Calu3 (cell line): ENCODE data around the gene PFN2. TPM values are rescaled to one million over a fixed set of nuclear protein-coding genes. Genes with fewer than 3 reads are reported as not detected.

Experiments
- BruUV-seq: library from RNA; stranded (reverse); fragments of 400-500 nt; replicated peaks from 2 replicates; lab custom pipeline; 2021; lab: Mats Ljungman, UMichigan
- CTCF ChIA-PET: fragments of 300-600 bp; sonication (Branson Sonifier 250); formaldehyde crosslinking; loops from one replicate; lab custom pipeline; 2022; ENCODE audit warnings: antibody characterized with exemption; lab: Charles Lee
- DNase-seq: peaks from one replicate; pipeline ENCODE4 v3.0.0; 2022
- H3K27ac Mint-ChIP-seq: one replicate; pipeline ENCODE4 v1.8.0; 2022; ENCODE audit warnings: mixed read lengths; ENCODE audit not compliant: unreplicated experiment
- H3K27me3 Mint-ChIP-seq: one replicate; pipeline ENCODE4 v1.8.0; 2022; ENCODE audit warnings: mixed read lengths; ENCODE audit not compliant: unreplicated experiment
- H3K36me3 Mint-ChIP-seq: one replicate; pipeline ENCODE4 v1.8.0; 2022; ENCODE audit warnings: mild to moderate bottlenecking, moderate library complexity, mixed read lengths; ENCODE audit not compliant: insufficient read depth, unreplicated experiment
- H3K4me1 Mint-ChIP-seq: one replicate; pipeline ENCODE4 v1.8.0; 2022; ENCODE audit warnings: mild to moderate bottlenecking, low read depth, mixed read lengths; ENCODE audit not compliant: unreplicated experiment
- H3K4me3 Mint-ChIP-seq: one replicate; pipeline ENCODE4 v1.8.0; 2022; ENCODE audit warnings: mild to moderate bottlenecking, low read depth, moderate library complexity, mixed read lengths; ENCODE audit not compliant: unreplicated experiment
- H3K9me3 Mint-ChIP-seq: one replicate; pipeline ENCODE4 v1.8.0; 2022; ENCODE audit warnings: low read depth, mixed read lengths; ENCODE audit not compliant: unreplicated experiment
- intact Hi-C: fragments of 100-400 bp; cut with micrococcal nuclease; formaldehyde crosslinking; loops from one replicate; pipeline ENCODE4 v1.10.0; 2022; ENCODE audit not compliant: unreplicated experiment
- total RNA-seq: library from RNA; stranded (reverse); gene quantifications from 2 replicates; pipeline ENCODE4 v1.2.3, GENCODE V29; 2022
- TF ChIP-seq, protein P1 (sequence below): fragments of 200-600 bp; IDR thresholded peaks from one replicate; pipeline ENCODE4 v1.8.0; 2022; ENCODE audit warnings: antibody characterized with exemption; ENCODE audit not compliant: unreplicated experiment

Gene PFN2
- total RNA-seq, 1 experiment from 2014 or later, result 225 TPM

- Mint-ChIP-seq H3K36me3 (peaks cover 10% of the 10 kb centered on the region), H3K4me1 (no peaks in the 10 kb centered on the region), H3K9me3 (no peaks in the 10 kb centered on the region), H3K4me3 (no peak overlapping the region), H3K27ac (no peak overlapping the region), H3K27me3 (no peaks in the 10 kb centered on the region)
- CTCF ChIA-PET, result interaction anchor here (0.6 to 1.2 kb wide), 2 partner anchors 13 to 40 kb away, joined by 3 to 4 read pairs; no protein-coding TSS in a partner anchor
- no TSS peak for BruUV-seq
- TF ChIP-seq, protein P1, sequence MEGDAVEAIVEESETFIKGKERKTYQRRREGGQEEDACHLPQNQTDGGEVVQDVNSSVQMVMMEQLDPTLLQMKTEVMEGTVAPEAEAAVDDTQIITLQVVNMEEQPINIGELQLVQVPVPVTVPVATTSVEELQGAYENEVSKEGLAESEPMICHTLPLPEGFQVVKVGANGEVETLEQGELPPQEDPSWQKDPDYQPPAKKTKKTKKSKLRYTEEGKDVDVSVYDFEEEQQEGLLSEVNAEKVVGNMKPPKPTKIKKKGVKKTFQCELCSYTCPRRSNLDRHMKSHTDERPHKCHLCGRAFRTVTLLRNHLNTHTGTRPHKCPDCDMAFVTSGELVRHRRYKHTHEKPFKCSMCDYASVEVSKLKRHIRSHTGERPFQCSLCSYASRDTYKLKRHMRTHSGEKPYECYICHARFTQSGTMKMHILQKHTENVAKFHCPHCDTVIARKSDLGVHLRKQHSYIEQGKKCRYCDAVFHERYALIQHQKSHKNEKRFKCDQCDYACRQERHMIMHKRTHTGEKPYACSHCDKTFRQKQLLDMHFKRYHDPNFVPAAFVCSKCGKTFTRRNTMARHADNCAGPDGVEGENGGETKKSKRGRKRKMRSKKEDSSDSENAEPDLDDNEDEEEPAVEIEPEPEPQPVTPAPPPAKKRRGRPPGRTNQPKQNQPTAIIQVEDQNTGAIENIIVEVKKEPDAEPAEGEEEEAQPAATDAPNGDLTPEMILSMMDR, result no peak
- DNase-seq, result no peak
- intact Hi-C loops, result no loop called here
These were observed 51.2 kb downstream of the PFN2 start for GRCh38 chr3:149919509-149919908.

- peaks cover 13% of the 10 kb centered on the region for H3K36me3 Mint-ChIP-seq
- H3K27me3 Mint-ChIP-seq, result no peaks in the 10 kb centered on the region
- CTCF ChIA-PET, result no interaction called here
- no TSS peak for BruUV-seq
- H3K4me1 Mint-ChIP-seq, result no peaks in the 10 kb centered on the region
- no peak overlapping the region for H3K4me3 Mint-ChIP-seq
- no peak overlapping the region for H3K27ac Mint-ChIP-seq
- TF ChIP-seq, protein P1, result no peak
- intact Hi-C loops, result no loop called here
- no peak for DNase-seq
- no peaks in the 10 kb centered on the region for H3K9me3 Mint-ChIP-seq
These were observed 53.5 kb downstream of the PFN2 start for GRCh38 chr3:149917124-149917667.

Other genes with a start within 250 kb of the PFN2 start
- 73.0 and 77.1 TPM in 2 replicates for gene COMMD2, start 218.4 kb downstream of the PFN2 start, total RNA-seq
- not detected in 2 replicates for gene ANKUB1, start 178.3 kb downstream of the PFN2 start, total RNA-seq
- gene RNF13, start 157.7 kb downstream of the PFN2 start, total RNA-seq, result 101 and 108 TPM in 2 replicates